ENCODE results near the gene HTR3E.

DNA sequence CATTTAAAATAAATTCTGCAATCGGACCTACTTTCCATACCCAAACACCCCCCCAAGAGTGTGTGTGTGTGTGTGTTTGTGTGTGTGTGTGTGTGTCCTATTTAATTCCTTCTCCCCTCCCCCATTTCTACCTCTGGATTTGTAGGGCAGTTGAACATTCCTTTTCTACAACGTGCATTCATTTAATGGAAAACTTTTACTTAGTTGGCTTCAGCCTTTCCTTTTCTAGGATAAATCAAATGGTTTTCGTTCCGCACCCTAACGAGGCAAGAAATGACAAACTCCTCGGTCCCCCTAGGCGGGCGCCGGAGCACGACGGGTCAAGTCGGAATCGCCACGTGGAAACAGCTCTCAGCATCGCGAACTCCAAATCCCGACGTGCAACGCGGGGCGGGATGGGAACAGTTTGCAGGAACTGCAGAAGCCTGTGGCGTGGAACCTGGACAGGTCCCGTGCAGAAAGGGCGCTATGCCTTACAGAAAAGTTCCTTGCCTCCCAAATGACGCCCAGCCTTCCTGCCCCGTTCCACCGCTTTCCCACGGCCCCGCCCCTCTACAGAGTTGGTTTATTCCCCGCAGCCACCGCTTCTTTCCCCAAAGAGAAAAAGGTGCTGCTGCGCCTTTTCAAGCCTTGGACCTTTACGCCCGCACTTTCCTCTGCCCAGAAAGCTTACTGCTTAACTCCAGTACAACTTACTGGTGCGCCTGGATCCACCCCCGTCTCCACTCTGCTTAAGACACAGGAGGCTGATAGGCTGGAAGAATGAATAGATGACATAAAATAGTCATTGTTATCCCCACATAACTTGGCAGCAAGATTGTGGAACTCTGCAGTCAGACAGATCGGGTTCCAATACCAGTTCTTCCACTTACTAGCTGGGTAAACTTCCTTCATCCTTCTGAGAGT lies 37.2 kb downstream of the HTR3E start:
- TF ChIP-seq, protein P1, sequence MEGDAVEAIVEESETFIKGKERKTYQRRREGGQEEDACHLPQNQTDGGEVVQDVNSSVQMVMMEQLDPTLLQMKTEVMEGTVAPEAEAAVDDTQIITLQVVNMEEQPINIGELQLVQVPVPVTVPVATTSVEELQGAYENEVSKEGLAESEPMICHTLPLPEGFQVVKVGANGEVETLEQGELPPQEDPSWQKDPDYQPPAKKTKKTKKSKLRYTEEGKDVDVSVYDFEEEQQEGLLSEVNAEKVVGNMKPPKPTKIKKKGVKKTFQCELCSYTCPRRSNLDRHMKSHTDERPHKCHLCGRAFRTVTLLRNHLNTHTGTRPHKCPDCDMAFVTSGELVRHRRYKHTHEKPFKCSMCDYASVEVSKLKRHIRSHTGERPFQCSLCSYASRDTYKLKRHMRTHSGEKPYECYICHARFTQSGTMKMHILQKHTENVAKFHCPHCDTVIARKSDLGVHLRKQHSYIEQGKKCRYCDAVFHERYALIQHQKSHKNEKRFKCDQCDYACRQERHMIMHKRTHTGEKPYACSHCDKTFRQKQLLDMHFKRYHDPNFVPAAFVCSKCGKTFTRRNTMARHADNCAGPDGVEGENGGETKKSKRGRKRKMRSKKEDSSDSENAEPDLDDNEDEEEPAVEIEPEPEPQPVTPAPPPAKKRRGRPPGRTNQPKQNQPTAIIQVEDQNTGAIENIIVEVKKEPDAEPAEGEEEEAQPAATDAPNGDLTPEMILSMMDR (IDR thresholded peaks at IDR 0.05): no peak
- peak; percentile 43 to 77 (median 69) for TF ChIP-seq POLR2AphosphoS5 (IDR thresholded peaks at IDR 0.05)
